ENCODE results near the gene APOH.

The APOH gene

GRCh38 chr17:66220079-66220835 lies 9.0 kb downstream of the APOH start:
- no peak for TF ChIP-seq CTCF (IDR thresholded peaks at IDR 0.05; ENCODE audit: extremely low read depth, insufficient read depth, missing control alignments)
- DNase-seq (ENCODE audit: low spot score) = no peak
- in situ Hi-C loops (cut with MboI; ENCODE audit: low pct_unique_long_range_greater_than_20kb, low sequenced_read_pairs, unreplicated experiment) = no loop called here

- no peak for DNase-seq (ENCODE audit: low spot score)
- in situ Hi-C loops (cut with MboI; ENCODE audit: low pct_unique_long_range_greater_than_20kb, low sequenced_read_pairs, unreplicated experiment) = no loop called here
- TF ChIP-seq CTCF (IDR thresholded peaks at IDR 0.05; ENCODE audit: extremely low read depth, insufficient read depth, missing control alignments) = no peak
Observed at GRCh38 chr17:66215529-66215911, 13.7 kb downstream of the APOH start.

GRCh38 chr17:66214884-66215528 lies 14.2 kb downstream of the APOH start:
- no peak for DNase-seq (ENCODE audit: low spot score)
- in situ Hi-C loops (cut with MboI; ENCODE audit: low pct_unique_long_range_greater_than_20kb, low sequenced_read_pairs, unreplicated experiment) = no loop called here
- no peak for TF ChIP-seq CTCF (IDR thresholded peaks at IDR 0.05; ENCODE audit: extremely low read depth, insufficient read depth, missing control alignments)

- no peak for DNase-seq (ENCODE audit: low spot score)
- TF ChIP-seq CTCF (IDR thresholded peaks at IDR 0.05; ENCODE audit: extremely low read depth, insufficient read depth, missing control alignments) = no peak
- in situ Hi-C loops (cut with MboI; ENCODE audit: low pct_unique_long_range_greater_than_20kb, low sequenced_read_pairs, unreplicated experiment) = no loop called here
Observed at GRCh38 chr17:66211047-66211810, 18.0 kb downstream of the APOH start.

GRCh38 chr17:66210208-66210574 lies 19.0 kb downstream of the APOH start:
- TF ChIP-seq CTCF (IDR thresholded peaks at IDR 0.05; ENCODE audit: extremely low read depth, insufficient read depth, missing control alignments) = no peak
- in situ Hi-C loops (cut with MboI; ENCODE audit: low pct_unique_long_range_greater_than_20kb, low sequenced_read_pairs, unreplicated experiment) = no loop called here

GRCh38 chr17:66207936-66208335 lies 21.3 kb downstream of the APOH start:
- in situ Hi-C loops (cut with MboI; ENCODE audit: low pct_unique_long_range_greater_than_20kb, low sequenced_read_pairs, unreplicated experiment) = no loop called here
- TF ChIP-seq CTCF (IDR thresholded peaks at IDR 0.05; ENCODE audit: extremely low read depth, insufficient read depth, missing control alignments) = no peak
- no peak for DNase-seq (ENCODE audit: low spot score)

More at GRCh38 chr17:66210208-66210574, 19.0 kb downstream of the APOH start:
- no peak for DNase-seq (ENCODE audit: low spot score)

Data from GM13977 (cell line).